Suprapubic skin (tissue), 4 donors: Measurements from ENCODE around the gene MTA1.

Experiments used
- CTCF ChIP-seq, 2 donors: fragments of 200-600 bp in 1 of 2; fragments of 450-650 bp in 1 of 2; sonication (generic) in 1 of 2; IDR thresholded peaks; one replicate each; pipeline ENCODE4 v1.5.1; 2016 to 2019; ENCODE audit warnings: antibody characterized with exemption in 2 of 2, mild to moderate bottlenecking in 1 of 2, moderate library complexity in 1 of 2
- EP300 ChIP-seq: sonication (generic); formaldehyde crosslinking; IDR thresholded peaks from one replicate; pipeline ENCODE4 v1.6.1; 2017; ENCODE audit warnings: antibody characterized with exemption
- POLR2A ChIP-seq, 2 donors: fragments of 450-650 bp; IDR thresholded peaks; one replicate each; pipeline ENCODE4 v1.6.1; 2017; ENCODE audit warnings: antibody characterized with exemption in 2 of 2, mild to moderate bottlenecking in 2 of 2, moderate library complexity in 2 of 2
- POLR2AphosphoS5 ChIP-seq, 3 donors: sonication (generic); formaldehyde crosslinking; IDR thresholded peaks; one replicate each; pipeline ENCODE4 v1.6.1; 2017; ENCODE audit warnings: antibody characterized with exemption in 3 of 3

DNA sequence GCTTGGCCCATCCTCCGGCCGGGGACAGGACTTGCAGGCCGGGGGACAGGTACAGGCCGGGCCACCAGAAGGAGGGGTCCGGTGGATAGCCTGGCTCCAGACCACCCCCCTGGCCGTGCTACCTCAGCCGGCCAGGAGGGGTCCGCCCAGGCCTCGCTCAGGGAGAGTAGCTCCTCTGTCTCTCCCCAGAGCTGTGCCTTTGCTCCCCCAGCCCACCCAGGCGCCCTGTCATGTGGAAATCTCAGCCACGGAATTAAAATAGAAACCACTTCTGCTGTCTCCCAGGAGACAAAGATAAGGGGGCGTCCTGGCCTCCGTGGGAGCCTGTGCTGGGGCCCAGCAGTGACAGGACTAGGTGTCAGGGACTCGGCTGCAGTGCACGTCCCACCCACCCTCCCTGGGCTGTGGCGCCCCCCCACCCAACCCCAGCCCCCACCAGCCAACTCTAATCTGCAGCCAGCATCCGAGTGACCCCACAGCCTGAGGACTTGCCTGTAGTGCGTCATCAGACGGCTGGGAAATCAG lies 51.7 kb downstream of the MTA1 start:
- no peak for TF ChIP-seq CTCF (IDR thresholded peaks at IDR 0.05)
- TF ChIP-seq POLR2A (IDR thresholded peaks at IDR 0.05) = no peak
- TF ChIP-seq POLR2AphosphoS5 (IDR thresholded peaks at IDR 0.05) = no peak
- TF ChIP-seq EP300 = no peak
